ENCODE data around the gene MRPL44.

The MRPL44 gene

DNA sequence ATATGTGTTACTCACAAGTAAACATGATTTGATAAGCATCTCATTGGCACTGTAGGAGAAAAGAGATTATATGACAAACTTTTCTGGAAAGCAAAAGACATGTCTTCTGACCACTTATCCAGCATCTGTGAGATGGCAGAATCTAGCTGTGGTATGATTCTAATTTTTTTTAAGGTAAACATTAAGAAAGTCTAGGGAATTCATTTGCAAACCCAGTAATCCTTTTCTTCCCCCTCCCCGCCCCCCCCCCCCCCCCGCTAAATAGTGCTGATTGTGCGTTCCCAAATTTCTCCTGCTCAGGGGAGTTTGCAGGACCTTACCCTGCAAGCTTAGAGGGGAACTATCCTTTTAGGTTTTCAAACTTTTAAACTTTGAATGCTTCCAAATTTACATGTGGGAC is 12.1 kb downstream of the MRPL44 start:
- FAIRE-seq: no peak
- no peak for DNase-seq (ENCODE audit: insufficient read length, low spot score)

DNA sequence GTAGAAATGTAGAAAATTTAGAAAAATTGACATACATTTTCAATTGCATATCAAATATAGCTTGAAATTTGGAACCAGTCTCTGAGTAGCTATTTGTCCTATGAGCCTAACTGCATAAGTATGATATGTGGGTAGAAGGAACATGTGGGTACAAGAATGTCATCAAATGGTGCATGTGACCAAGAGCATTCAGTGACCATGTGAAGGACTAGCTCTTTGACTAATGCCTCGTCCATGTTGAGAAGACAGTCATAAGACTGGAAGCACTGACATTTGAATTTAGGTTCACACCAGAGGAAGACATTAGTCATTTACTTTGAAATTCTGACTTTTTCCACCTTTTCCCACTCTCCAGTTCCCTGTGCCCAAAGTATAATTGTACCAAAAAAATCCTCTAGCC is 12.6 kb downstream of the MRPL44 start:
- FAIRE-seq: no peak
- DNase-seq (ENCODE audit: insufficient read length, low spot score): no peak

DNA sequence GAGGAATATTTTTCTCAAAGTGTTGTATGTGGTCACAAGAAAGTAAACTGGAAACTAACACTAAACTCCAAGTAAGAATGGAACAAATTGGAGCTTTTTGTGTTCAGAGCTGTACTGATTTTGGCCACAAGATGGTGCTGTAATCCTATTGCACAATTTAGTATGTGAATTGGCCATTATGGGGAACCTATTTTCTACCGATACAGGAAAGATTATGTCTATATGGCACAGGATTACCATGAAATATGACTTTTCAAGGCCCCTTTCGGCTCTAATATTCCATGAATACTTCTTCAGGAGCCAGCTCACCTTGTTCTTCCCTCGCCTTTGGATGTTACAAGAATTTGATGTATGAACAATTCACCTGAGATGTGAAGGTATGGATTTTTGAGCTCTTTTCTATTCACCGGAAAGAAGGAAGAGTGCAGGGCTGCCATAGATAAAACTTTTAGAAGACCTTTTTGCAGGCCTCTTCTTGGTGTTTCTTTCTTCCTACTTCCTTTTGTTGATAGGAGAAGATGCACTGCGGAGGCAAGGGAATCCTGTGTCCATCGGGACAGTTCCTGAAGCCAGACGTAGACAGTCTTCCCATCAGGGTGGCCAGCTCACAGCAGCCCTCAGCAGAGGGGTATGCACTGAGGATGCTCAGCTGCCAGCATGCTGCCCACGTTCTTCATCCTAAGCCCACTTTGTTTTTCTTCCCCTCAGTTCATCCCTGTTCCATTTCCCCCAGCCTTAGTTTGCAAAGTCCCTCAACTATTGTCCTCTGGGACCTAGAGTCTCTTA is 13.3 kb downstream of the MRPL44 start:
- no peak for DNase-seq (ENCODE audit: insufficient read length, low spot score)

DNA sequence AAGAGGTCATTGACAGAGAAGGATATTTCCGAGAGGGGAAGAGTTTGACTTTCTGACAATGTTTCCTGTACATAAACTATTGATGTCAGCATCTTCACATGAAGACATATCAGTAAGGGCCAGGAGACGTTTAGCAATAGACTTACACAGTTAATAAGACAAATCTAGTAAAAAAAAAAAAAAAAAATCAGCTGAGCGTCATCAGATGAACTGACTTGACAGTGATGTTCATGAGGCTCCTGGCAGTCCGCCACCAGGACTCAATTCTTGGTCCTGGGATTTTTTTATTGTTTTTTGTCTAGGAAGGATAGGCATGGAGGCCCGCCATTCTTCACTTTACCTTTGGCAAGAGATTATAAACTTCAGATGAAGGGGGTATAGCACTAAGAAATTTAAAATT is 14.5 kb downstream of the MRPL44 start:
- DNase-seq (ENCODE audit: insufficient read length, low spot score): no peak
- no peak for FAIRE-seq

More for the DNA sequence above, 13.3 kb downstream of the MRPL44 start:
- peak; percentile 99 for FAIRE-seq

DNA sequence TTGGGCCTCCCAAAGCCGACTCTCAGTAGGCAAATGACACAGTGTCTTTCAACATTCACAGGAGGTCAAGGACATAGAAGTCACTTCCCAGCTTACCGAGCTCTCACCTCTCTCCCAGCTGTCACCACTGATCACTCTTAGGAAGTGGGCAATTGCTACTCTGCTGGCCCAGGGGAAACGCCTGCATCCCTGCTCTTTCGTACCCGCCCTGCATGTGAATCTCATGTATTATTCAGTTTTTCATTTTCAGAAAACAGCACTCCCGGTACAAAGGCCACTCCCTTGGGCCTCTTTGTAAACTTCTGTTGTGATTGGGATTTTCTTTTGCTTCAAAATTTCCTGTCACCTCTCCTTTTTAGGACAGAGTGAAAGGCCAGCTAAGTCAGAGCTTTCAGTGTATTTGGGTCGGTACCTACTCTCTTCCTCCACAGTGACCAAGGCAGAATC is 15.4 kb downstream of the MRPL44 start:
- no peak for DNase-seq (ENCODE audit: insufficient read length, low spot score)
- FAIRE-seq: no peak

DNA sequence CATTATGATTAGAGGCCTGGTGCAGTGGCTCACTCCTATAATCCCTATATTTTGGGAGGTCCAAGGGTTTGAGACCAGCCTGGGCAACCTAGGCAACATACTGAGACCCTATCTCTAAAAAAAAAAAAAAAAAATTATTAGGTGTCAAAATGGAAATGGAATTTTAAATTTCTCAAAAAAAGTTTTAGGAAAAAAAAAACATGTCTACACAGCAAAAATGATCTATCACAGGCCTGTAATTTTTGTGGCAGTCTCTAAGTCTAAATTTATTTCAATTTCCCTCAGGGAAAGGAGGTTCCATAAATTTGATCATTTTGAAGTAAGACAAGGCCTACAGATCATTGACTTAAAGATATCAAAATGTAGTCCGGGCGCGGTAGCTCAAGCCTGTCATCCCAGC is 16.3 kb downstream of the MRPL44 start:
- DNase-seq (ENCODE audit: insufficient read length, low spot score): no peak
- FAIRE-seq: no peak

DNA sequence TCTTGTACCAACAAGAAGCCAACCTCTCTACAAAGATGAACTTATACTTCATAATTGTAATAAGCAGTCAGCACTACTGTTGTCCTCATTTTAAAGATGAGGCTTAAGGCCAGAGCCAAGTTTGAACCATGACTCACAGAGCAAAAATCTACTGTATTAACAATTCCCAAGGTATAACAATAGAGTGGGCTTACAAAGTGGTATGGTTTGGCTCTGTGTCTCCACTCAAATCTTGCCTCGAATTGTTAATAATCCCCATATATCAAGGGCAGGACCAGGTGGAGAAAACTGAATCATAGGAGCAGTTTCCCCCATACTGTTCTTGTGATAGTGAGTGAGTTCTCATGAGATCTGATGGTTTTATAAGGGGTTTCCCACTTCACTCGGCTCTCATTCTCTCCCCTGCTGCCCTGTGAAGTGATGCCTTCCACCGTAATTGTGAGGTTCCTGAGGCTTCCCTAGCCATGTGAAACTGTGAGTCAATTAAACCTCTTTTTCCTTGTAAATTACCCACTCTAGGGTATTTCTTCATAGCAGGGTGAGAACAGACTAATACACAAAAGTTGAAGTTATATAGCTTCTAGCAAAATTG is 19.5 kb downstream of the MRPL44 start:
- DNase-seq (ENCODE audit: insufficient read length, low spot score) (no peak), FAIRE-seq (no peak)

DNA sequence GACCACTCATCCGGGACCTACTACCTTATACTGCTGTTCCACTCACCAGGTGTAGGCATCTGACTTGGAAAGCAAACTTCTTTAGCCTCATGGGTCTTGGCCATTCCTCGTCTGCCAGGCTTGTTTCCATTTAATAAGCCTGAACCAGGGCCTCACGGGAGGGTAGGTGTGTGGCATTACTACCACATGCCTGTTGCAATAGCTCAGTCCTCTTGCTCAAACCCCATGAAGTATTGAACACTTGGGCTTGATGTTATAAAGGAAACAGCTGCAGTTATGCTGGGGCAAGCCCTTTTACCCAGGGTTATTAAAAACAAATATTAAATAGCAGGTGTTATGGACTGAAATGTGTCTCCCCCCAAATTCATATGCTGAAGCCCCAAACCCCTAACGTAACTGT is 21.2 kb downstream of the MRPL44 start:
- no peak for FAIRE-seq
- DNase-seq (ENCODE audit: insufficient read length, low spot score): no peak

DNA sequence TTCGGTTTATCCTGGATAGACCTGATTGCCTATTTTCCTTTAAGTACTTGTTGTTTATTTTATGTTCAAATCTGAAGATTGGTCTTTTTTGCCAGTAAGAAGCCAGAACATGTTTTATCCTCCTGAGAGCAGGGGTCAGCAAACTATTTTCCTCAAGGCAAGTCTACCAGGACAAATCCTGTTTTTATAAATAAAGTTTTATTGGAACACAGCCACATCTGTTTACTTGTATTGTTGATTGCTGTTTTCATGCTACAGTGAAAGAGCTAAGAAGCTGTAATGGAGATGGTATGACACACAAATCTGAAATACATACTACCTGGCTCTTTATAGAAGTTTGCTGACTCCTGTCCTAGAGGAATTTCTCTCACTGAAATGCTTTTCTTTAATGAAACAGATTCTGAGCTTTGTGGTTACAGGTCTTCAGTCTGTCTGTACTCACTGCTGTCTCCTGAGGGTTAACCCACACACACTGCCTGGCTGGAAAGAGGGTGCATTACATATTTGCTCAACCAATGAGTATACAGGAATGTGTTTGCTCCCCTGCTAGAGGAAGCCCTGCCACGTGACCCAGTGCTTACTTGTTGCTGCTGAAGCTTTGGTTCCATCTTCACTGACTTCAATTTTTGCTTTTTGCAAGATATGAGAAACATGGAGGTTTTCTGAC is 22.6 kb downstream of the MRPL44 start:
- FAIRE-seq: no peak

DNA sequence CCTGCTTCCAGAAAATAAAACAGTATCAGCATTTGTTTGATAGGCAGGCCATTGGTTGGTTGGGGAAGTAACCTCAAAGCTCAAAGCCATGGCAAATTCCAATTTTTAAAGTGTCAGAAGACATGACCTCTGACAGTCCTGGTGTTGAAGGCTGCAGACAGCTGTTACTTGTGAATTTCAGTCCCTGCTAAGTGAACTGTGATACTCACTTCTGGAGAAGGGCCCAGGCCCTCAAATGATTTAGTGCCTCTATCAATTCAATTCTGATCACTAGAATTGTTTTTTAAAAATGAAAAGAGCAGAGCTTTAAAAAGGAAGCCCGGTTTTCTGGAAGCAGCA is 23.1 kb downstream of the MRPL44 start:
- no peak for FAIRE-seq
- no peak for DNase-seq (ENCODE audit: insufficient read length, low spot score)

More for the DNA sequence above, 22.6 kb downstream of the MRPL44 start:
- DNase-seq (ENCODE audit: insufficient read length, low spot score): no peak

DNA sequence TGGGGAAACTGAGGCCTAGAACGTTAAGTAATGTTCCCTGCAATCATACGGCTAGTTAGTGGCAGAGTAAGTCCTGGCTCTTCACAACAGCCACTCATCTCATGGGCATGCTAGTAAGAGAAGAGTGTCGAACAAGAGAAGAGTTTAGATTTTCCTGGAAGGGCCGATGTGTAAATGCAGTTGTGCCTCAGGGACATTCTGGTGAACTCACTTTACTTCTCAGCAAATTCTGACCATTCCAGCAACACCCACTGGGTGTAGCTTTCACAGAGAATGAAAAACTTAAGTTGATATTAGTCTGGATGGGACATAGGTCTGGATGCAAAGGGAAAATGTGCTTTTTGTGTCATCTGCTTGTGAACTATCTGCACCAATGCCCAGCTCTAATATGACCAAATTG is 23.5 kb downstream of the MRPL44 start:
- no peak for DNase-seq (ENCODE audit: insufficient read length, low spot score)
- FAIRE-seq: no peak

DNA sequence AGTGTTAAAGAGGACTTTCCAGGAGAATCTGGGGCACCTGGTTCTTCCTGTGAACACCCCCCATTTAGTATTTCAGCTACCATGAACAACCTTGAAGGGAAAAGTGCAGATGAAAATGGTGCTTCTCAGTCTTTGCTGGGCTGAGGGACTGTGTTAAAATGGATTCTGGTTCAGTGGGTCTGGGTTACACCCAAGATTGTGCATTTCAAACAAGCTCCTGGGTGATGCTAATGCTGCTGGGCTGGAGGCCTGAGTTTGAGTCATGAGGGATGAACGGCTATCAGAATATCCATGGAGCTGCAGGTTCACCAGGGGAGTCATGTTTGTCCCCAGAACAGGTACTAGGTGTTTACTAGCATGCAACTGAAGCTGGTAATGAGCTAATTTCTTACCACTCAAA is 24.0 kb downstream of the MRPL44 start:
- no peak for FAIRE-seq
- DNase-seq (ENCODE audit: insufficient read length, low spot score): no peak

DNA sequence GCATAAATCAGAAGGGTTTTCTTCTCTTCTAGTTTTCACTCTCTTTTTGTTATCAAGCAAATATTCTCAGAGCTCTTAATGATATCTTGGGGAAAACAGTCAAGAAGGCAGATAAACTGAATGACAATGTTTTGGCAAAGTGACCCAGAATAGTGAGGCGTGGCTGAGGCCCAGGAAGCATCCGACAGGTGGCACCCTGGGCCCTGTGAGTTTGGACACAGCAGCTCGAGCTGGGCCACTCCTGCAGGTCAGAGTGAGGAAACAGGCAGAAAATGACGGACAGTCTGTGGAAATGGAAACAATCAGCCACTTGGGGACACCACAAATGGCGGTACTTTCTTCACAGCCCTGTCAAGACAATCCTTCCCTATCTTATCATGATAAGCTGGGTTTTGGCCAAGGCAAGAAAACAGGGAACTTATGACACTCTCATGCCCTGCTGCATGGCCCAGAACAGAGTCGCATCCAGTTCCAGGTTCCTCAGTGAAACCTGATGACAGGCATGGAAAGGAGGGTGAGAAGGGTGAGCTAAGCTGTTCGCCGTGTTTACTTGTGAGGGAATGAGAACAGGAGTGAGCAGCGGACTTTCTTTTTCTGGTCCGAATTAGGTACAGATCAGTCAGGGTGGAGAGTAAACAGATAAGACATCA is 32.1 kb downstream of the MRPL44 start:
- DNase-seq (ENCODE audit: insufficient read length, low spot score): no peak
- FAIRE-seq: no peak

DNA sequence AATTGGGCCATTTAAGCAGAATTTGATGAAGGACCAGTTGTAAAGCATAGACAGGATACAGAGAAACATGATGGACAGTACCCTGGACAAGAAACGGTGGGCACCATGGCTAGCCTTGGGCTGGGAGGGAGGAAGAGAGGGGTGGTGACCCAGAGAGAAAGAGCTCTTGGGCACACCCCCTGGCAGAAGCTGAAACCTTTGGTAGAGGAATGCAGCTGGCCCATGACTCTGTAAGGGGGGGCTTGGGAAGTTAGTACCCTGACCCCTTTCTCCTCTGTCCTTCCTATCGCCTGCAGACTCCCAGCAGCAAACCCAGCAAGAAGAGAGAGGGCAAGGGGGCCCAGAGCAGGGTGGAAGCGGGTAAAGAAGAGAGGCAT is 32.6 kb downstream of the MRPL44 start:
- DNase-seq (ENCODE audit: insufficient read length, low spot score) (no peak), FAIRE-seq (no peak)

DNA sequence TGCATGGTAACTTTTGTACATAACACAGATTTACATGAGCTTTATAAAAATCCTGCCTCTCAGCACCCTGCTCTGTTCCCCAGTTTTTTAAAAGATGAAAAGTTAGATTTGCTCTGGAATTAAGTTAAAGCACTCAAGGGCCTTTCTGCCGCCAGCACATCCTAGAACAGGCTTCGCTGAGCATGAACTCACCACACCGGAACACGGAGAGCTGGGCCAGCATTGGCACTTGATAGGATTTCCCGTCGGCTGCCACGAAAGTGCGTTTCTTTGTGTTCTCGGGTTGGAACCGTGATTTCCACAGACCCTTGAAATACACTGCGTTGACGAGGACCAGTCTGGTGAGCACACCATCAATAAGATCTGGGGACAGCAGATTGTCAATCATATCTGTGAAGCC is 34.3 kb downstream of the MRPL44 start:
- FAIRE-seq: no peak
- DNase-seq (ENCODE audit: insufficient read length, low spot score): no peak

DNA sequence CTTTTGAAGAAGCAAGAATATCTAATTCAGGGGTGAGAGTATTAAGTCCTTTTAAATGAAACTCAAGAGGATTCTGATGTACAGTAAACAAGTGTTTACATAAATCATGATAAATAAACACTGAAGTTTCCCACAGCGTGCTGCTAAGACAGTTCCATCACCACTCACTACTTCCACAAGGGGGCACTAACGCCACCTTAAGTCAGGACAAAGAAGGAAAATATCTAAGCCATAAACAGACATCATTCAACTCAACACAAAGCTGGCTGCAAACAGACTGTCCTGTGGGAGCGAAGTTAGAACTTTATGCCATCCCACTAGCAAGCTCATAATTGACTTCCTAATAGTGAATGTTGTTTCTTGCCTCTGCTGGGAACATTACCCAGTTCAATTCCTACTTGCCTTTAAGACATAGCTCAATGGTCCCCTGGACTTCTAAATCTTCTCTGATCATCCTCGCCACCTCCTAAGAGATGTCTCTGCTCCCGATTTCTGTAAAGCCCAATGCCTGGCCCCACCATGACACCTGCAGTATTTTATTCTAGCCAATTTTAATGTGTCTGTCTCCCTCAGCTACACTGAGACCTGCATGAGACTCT is 36.5 kb downstream of the MRPL44 start:
- FAIRE-seq: peak; percentile 84

DNA sequence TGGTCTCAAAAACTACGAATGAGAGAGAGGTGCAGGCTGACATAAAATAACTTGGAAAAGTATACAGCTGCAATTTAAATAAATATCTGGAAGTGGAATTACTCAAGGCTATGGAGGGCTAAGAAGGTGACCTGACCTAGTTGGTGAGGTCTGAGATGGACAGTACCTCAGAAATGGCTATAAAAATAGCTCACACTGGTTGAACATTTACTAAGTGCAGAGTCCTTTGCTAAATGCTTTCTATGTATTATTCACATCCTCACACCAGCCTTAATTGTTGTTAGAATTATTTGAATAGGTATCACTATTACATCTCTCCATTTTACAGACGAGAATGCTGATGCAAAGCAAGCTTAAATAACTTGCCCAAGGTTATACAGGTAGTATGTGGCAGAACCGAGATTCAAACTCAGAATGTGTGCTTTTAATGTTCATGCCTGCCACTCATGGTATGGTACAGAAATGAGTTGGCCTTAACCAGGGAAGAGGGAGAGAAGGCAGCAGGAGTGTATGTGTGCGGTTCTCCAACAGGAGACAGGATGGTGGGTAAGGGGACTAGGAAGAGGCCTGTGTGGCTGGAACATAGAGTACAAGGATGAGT is 37.4 kb downstream of the MRPL44 start:
- no peak for FAIRE-seq
- DNase-seq (ENCODE audit: insufficient read length, low spot score): no peak

More for the DNA sequence above, 36.5 kb downstream of the MRPL44 start:
- DNase-seq (ENCODE audit: insufficient read length, low spot score): peak; percentile 51

DNA sequence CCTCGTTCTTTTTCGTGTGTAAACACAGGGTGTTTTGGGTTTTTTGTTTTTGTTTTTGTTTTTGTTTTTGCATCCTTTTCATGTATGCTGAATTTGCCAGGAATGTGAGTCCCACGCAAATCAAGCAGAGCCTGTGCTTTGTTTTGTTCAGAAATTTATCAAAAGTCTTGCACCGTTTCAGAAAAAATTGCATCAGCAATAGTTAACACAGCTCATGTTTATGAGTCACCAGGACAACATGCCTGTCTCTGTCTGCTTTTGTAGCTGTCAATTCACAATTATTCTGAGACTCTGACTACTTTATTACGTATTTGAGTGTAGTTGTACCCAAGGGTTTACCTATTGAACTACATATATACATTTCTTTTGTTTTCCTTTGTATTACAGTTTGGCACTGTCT is 38.3 kb downstream of the MRPL44 start:
- FAIRE-seq (no peak), DNase-seq (ENCODE audit: insufficient read length, low spot score) (no peak)

DNA sequence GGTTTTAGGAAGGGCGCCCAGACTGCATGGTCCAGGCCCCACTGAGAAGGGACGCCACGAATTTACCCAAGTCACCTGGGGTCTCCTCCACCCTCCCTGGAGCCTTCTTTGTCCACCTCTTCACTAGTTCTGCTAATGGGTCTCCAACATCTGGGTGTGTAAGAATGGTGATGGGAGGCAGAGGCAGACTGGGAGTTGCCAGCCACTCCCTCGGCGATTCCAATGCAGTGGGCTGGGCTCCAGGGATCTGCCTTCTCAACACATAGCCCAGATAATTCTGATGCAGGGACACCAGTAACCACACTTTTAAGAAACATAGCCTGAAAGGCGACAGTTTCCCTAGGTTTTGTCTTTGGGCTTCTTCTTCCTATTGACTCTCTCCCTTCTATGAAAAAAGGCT is 39.1 kb downstream of the MRPL44 start:
- DNase-seq (ENCODE audit: insufficient read length, low spot score): no peak

DNA sequence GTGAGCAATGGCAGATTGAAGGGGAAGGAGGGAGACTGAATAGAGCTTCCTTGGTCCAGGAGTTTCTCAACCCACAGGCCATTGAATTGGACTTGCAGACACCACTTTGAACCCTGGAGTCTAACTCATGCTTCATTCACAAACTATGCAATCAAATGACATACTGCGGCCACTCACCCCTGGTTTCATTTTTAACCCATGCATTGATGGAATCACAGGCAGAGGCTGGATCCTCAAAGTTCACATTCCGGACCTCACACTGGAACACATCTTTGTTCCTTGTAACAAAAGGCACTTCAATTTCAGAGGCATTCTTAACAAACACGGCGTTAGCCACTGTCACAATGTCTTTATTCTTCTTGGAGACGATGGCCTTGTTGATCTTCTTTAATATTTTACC is 40.7 kb downstream of the MRPL44 start:
- FAIRE-seq: no peak
- no peak for DNase-seq (ENCODE audit: insufficient read length, low spot score)

More for the DNA sequence above, 39.1 kb downstream of the MRPL44 start:
- FAIRE-seq: no peak

DNA sequence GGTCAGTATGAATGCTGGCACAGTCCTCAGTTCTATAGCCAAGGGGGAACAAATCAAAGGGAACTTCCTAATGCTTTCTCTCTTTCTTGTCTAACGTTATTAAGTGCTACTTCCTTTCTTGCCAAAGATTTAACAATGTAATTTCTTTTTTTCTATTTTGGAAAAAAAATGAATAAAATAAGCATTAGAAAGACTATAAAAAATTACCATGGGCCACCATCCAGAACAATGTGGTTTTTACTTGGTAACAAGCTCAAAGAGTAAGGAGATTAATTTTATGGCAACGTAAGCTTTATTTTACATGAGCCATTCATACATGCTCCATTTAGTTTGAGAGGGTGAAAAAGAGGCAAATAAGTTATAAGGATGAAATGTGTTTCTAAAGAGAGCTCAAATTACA is 41.7 kb downstream of the MRPL44 start:
- no peak for FAIRE-seq

More for the DNA sequence above, 41.7 kb downstream of the MRPL44 start:
- DNase-seq (ENCODE audit: insufficient read length, low spot score): no peak
